K562 (cell line): ENCODE measurements around the gene VPS18. TPM values are rescaled to one million over a fixed set of nuclear protein-coding genes. Genes with fewer than 3 reads are reported as not detected.

ENCODE experiments used
- ARHGAP35 ChIP-seq: fragments of 450-650 bp; IDR thresholded peaks from 2 replicates; pipeline ENCODE4 v1.6.1; 2018; ENCODE audit not compliant: partially characterized antibody
- ATF7 ChIP-seq: fragments of 450-650 bp; IDR thresholded peaks from 2 replicates; pipeline ENCODE4 v1.7.1; 2014; ENCODE audit warnings: mild to moderate bottlenecking, moderate library complexity
- CREM ChIP-seq: IDR thresholded peaks from 2 replicates; pipeline ENCODE4 v1.6.1; 2014; ENCODE audit warnings: antibody characterized with exemption, low read depth
- HIVEP1 ChIP-seq: fragments of 250-450 bp; sonication (Bioruptor Pico); IDR thresholded peaks from 2 replicates; pipeline ENCODE4 v1.4.0; 2020; ENCODE audit warnings: mild to moderate bottlenecking
- JUNB ChIP-seq: fragments of 450-650 bp; formaldehyde crosslinking; conservative IDR thresholded peaks from 2 replicates; pipeline ENCODE4 v1.4.0; 2020; ENCODE audit warnings: mild to moderate bottlenecking
- LCOR ChIP-seq: sonication (generic); formaldehyde crosslinking; IDR thresholded peaks from 2 replicates; pipeline ENCODE4 v1.8.0; 2022; ENCODE audit warnings: mild to moderate bottlenecking, missing genetic modification reagents
- NBN ChIP-seq: fragments of 450-650 bp; IDR thresholded peaks from 2 replicates; pipeline ENCODE4 v1.6.1; 2016; ENCODE audit warnings: low read depth, mild to moderate bottlenecking
- NRF1 ChIP-seq, 2 experiments: fragments of 450-650 bp; IDR thresholded peaks in 1 of 2; conservative IDR thresholded peaks in 1 of 2; 2 replicates each; pipeline ENCODE4 v1.6.1; 2014; ENCODE audit warnings: mild to moderate bottlenecking in 2 of 2
- PHF8 ChIP-seq: fragments of 200-600 bp; sonication (generic); IDR thresholded peaks from 2 replicates; pipeline ENCODE4 v1.6.1; 2012; ENCODE audit warnings: mixed run types, mild to moderate bottlenecking, inconsistent platforms, low read length, moderate library complexity, borderline replicate concordance
- RB1 ChIP-seq: fragments of 450-650 bp; IDR thresholded peaks from 2 replicates; pipeline ENCODE4 v1.6.1; 2017; ENCODE audit warnings: low read depth, mild to moderate bottlenecking
- REST ChIP-seq, 2 experiments: fragments of 450-650 bp; formaldehyde crosslinking in 1 of 2; IDR thresholded peaks; 2 replicates each; pipeline versions ENCODE4 v1.4.0 to v1.6.1; 2014 to 2020; ENCODE audit warnings: mild to moderate bottlenecking in 2 of 2, borderline replicate concordance in 1 of 2, low read depth in 1 of 2
- SMARCC2 ChIP-seq: fragments of 450-650 bp; IDR thresholded peaks from 2 replicates; pipeline ENCODE4 v1.6.1; 2017; ENCODE audit warnings: antibody characterized with exemption, moderate library complexity, mild to moderate bottlenecking, low read depth
- SP1 ChIP-seq: sonication (generic); formaldehyde crosslinking; IDR thresholded peaks from 2 replicates; pipeline ENCODE4 v1.8.1; 2022; ENCODE audit warnings: mild to moderate bottlenecking, missing genetic modification reagents
- TRIM28 ChIP-seq: fragments of 450-650 bp; IDR thresholded peaks from 2 replicates; pipeline ENCODE4 v1.6.1; 2017
- polyA plus RNA-seq, 8 experiments: library from polyadenylated mRNA; depleted of rRNA in 4 of 8; stranded (reverse) in 5 of 8; unstranded in 3 of 8; fragments of >200 nt; fragmentation: Nextera tagmentation in 2 of 8; fragmentation: Illumina TruSeq in 1 of 8; extraction: Ambion mirVana in 2 of 8; extraction: Trizol in 1 of 8; gene quantifications; 2 replicates each; pipeline versions ENCODE4 v1.2.1 to v1.2.3, GENCODE V29; 2011 to 2014; ENCODE audit warnings: inconsistent platforms in 1 of 8, missing spikeins in 1 of 8
- total RNA-seq, 7 experiments: library from RNA; depleted of rRNA in 6 of 7; stranded (reverse); fragments of >200 nt in 6 of 7; fragmentation: Illumina TruSeq in 2 of 7; extraction: Trizol in 2 of 7; gene quantifications; 2 replicates each; pipeline versions ENCODE4 v1.2.1 to v1.2.3, GENCODE V29; 2011 to 2021; ENCODE audit warnings: low replicate concordance in 1 of 7
- TF ChIP-seq, protein P1 (sequence below): sonication (generic); formaldehyde crosslinking; IDR thresholded peaks from 2 replicates; pipeline ENCODE4 v1.8.0; 2022; ENCODE audit warnings: mild to moderate bottlenecking, missing genetic modification reagents

Gene VPS18
- total and polyA plus RNA-seq, 9 of the 15 experiments (the other 6 are each of a cell fraction or from before 2014, with no cell fraction given), result 0.73 to 19.9 (median 8.5) TPM

GRCh38 chr15:40930430-40931299, 36.4 kb downstream of the VPS18 start (continued):
- TF ChIP-seq REST (IDR thresholded peaks at IDR 0.05; ENCODE audit: borderline replicate concordance) (peak; percentile 19; the same call in 1 of the 2 replicates), REST (CRISPR knock-in tag; IDR thresholded peaks at IDR 0.05; ENCODE audit: low read depth) (no peak), HIVEP1 (no peak), TRIM28 (no peak), JUNB (CRISPR knock-in tag) (no peak), NBN (peak; percentile 80), LCOR (CRISPR knock-in tag) (0 out of 2 replicates have a peak, but pooled peaks have one; percentile 44), PHF8 (peak; percentile 24; the same call in 1 of the 2 replicates), CREM (peak; percentile 25; the same call in 1 of the 2 replicates), SMARCC2 (no peak), RB1 (peak; percentile 62; the same call in 1 of the 2 replicates), NRF1 (conservative IDR thresholded peaks at IDR 0.05 in 1 of 2, IDR thresholded peaks at IDR 0.05 in 1 of 2) (0 out of 4 replicates have a peak, but pooled peaks of 1 of the 2 experiments have one; percentile 36), SP1 (CRISPR knock-in tag) (peak; percentile 59; the same call in 1 of the 2 replicates), ARHGAP35 (no peak), ATF7 (no peak)
- TF ChIP-seq, protein P1, sequence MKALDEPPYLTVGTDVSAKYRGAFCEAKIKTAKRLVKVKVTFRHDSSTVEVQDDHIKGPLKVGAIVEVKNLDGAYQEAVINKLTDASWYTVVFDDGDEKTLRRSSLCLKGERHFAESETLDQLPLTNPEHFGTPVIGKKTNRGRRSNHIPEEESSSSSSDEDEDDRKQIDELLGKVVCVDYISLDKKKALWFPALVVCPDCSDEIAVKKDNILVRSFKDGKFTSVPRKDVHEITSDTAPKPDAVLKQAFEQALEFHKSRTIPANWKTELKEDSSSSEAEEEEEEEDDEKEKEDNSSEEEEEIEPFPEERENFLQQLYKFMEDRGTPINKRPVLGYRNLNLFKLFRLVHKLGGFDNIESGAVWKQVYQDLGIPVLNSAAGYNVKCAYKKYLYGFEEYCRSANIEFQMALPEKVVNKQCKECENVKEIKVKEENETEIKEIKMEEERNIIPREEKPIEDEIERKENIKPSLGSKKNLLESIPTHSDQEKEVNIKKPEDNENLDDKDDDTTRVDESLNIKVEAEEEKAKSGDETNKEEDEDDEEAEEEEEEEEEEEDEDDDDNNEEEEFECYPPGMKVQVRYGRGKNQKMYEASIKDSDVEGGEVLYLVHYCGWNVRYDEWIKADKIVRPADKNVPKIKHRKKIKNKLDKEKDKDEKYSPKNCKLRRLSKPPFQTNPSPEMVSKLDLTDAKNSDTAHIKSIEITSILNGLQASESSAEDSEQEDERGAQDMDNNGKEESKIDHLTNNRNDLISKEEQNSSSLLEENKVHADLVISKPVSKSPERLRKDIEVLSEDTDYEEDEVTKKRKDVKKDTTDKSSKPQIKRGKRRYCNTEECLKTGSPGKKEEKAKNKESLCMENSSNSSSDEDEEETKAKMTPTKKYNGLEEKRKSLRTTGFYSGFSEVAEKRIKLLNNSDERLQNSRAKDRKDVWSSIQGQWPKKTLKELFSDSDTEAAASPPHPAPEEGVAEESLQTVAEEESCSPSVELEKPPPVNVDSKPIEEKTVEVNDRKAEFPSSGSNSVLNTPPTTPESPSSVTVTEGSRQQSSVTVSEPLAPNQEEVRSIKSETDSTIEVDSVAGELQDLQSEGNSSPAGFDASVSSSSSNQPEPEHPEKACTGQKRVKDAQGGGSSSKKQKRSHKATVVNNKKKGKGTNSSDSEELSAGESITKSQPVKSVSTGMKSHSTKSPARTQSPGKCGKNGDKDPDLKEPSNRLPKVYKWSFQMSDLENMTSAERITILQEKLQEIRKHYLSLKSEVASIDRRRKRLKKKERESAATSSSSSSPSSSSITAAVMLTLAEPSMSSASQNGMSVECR, result peak; percentile 65; the same call in 1 of the 2 replicates
